ENCODE measurements around the gene PAX5.

DNA sequence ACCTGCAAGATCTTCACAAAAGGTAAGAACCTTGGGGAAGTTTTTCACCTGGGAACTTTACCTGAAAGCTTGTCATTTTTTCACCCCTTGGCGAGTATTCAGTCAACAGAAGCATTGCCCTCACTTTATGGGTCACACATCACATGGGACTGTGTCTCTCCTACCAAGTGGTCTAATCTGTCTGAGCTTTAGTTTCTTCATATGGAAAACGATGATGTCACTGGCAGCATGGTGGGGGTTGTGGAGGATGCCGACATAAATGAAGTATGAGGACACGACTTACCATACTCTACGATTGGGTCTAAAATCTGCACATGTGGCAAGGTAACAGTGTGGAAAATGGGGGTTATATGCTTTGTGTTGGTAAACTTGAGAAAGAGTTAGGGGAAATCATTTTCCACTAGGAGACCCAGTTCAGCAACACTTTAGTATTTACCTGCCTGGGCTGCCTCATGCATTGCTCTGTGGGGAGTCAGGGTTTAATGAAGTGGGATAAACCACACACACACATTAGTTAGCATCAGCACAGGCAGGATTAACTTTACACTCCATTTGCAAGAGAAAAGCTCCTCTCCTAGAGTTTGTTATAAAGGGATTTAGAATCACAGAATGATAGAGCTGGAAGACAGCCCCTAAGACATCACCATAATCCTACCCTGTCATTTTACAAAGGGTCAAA lies 19.8 kb upstream of the PAX5 start:
- TF ChIP-seq, protein P1, sequence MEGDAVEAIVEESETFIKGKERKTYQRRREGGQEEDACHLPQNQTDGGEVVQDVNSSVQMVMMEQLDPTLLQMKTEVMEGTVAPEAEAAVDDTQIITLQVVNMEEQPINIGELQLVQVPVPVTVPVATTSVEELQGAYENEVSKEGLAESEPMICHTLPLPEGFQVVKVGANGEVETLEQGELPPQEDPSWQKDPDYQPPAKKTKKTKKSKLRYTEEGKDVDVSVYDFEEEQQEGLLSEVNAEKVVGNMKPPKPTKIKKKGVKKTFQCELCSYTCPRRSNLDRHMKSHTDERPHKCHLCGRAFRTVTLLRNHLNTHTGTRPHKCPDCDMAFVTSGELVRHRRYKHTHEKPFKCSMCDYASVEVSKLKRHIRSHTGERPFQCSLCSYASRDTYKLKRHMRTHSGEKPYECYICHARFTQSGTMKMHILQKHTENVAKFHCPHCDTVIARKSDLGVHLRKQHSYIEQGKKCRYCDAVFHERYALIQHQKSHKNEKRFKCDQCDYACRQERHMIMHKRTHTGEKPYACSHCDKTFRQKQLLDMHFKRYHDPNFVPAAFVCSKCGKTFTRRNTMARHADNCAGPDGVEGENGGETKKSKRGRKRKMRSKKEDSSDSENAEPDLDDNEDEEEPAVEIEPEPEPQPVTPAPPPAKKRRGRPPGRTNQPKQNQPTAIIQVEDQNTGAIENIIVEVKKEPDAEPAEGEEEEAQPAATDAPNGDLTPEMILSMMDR (IDR thresholded peaks at IDR 0.05) = no peak
- no peak for TF ChIP-seq POLR2A (IDR thresholded peaks at IDR 0.05)
